A673 (cell line): ENCODE results near the gene RTP3. TPM values are rescaled to one million over a fixed set of nuclear protein-coding genes. Genes with fewer than 3 reads are reported as not detected.
A peak's percentile ranks its signal among the peaks of the same experiment; 100 is the strongest.
"Not testable (repeated sequence)": the region's sequence is repeated elsewhere in the genome, so short reads cannot be mapped to it uniquely, and the experiment has no call there.

ENCODE experiments used
- BruUV-seq: library from RNA; stranded (reverse); fragments of 400-500 nt; replicated peaks from 2 replicates; lab custom pipeline; 2021; lab: Mats Ljungman, UMichigan
- CTCF ChIA-PET: fragments of 300-600 bp; sonication (Branson Sonifier 250); formaldehyde crosslinking; loops from one replicate; lab custom pipeline; 2022; ENCODE audit warnings: antibody characterized with exemption; lab: Charles Lee
- POLR2A ChIA-PET: fragments of 300-600 bp; sonication (Branson Sonifier 250); formaldehyde crosslinking; loops from one replicate; lab custom pipeline; 2022; ENCODE audit warnings: antibody characterized with exemption; ENCODE audit not compliant: low non-redundant PET; lab: Charles Lee
- DNase-seq: peaks from one replicate; pipeline ENCODE4 v3.0.0-alpha.2; 2015; ENCODE audit warnings: low spot score
- H3K27ac ChIP-seq: fragments of 200-600 bp; sonication (generic); 2 replicates; pipeline ENCODE4 v1.5.1; 2016; ENCODE audit warnings: mixed run types, low read depth, mild to moderate bottlenecking, mixed read lengths, antibody characterized with exemption, low read length; ENCODE audit not compliant: poor library complexity, severe bottlenecking
- H3K27me3 ChIP-seq: fragments of 200-600 bp; sonication (generic); replicated peaks from 2 replicates; pipeline ENCODE4 v1.6.1; 2017; ENCODE audit warnings: mixed run types, low read depth, mild to moderate bottlenecking, mixed read lengths, antibody characterized with exemption, low read length; ENCODE audit not compliant: insufficient read depth, poor library complexity
- H3K36me3 ChIP-seq: fragments of 200-600 bp; sonication (generic); 2 replicates; pipeline ENCODE4 v1.6.1; 2016; ENCODE audit warnings: mixed run types, mild to moderate bottlenecking, mixed read lengths, antibody characterized with exemption, low read length; ENCODE audit not compliant: insufficient read depth, poor library complexity, severe bottlenecking
- H3K4me1 ChIP-seq: fragments of 200-600 bp; sonication (generic); 2 replicates; pipeline ENCODE4 v1.6.1; 2017; ENCODE audit warnings: mixed run types, mild to moderate bottlenecking, mixed read lengths, antibody characterized with exemption, low read length; ENCODE audit not compliant: insufficient read depth, poor library complexity, severe bottlenecking
- H3K4me3 ChIP-seq: fragments of 200-600 bp; sonication (generic); 2 replicates; pipeline ENCODE4 v1.5.1; 2016; ENCODE audit warnings: low read depth, mixed run types, mild to moderate bottlenecking, mixed read lengths, low read length; ENCODE audit not compliant: poor library complexity, severe bottlenecking
- H3K9me3 ChIP-seq: fragments of 200-600 bp; sonication (generic); 2 replicates; pipeline ENCODE4 v1.6.1; 2016; ENCODE audit warnings: mixed run types, low read depth, mild to moderate bottlenecking, mixed read lengths, antibody characterized with exemption, low read length; ENCODE audit not compliant: poor library complexity, severe bottlenecking
- EZH2 ChIP-seq: fragments of 200-600 bp; sonication (generic); IDR thresholded peaks from 2 replicates; pipeline ENCODE4 v1.6.1; 2017; ENCODE audit warnings: borderline replicate concordance, low read depth, mild to moderate bottlenecking, mixed read lengths, antibody characterized with exemption, low read length; ENCODE audit not compliant: poor library complexity, severe bottlenecking
- intact Hi-C: fragments of 100-400 bp; cut with micrococcal nuclease; formaldehyde crosslinking; loops from one replicate; pipeline ENCODE4 v1.10.0; 2022; ENCODE audit not compliant: unreplicated experiment
- total RNA-seq: library from RNA; stranded (reverse); gene quantifications from 2 replicates; pipeline ENCODE4 v1.2.3, GENCODE V29; 2021
- TF ChIP-seq, protein P1 (sequence below): fragments of 300-800, 200-600 bp; sonication (generic); conservative IDR thresholded peaks from 2 replicates; pipeline ENCODE4 v1.5.1; 2017; ENCODE audit warnings: low read depth, mild to moderate bottlenecking, antibody characterized with exemption, low read length, moderate library complexity, mixed read lengths

The RTP3 gene
- total RNA-seq, 1 experiment from 2014 or later: not detected

DNA sequence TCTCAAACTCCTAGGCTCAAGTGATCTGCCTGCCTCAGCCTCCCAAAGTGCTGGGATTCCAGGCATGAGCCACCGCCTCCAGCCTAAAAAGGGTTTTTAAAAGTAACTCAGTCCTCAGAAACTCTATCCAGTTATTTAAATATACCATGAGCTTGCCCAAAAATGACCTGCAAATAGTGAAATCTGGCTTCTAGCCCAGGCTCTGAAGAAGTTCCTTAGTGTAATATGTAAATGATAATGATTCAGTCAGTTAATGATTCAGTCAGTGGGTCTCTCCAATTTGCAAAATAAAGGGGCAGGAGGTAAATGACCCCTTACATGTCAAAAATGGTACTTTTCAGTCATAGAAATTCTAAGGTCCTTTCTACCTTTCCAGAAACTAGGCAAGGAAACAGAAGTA is 39.5 kb downstream of the RTP3 start:
- TF ChIP-seq, protein P1, sequence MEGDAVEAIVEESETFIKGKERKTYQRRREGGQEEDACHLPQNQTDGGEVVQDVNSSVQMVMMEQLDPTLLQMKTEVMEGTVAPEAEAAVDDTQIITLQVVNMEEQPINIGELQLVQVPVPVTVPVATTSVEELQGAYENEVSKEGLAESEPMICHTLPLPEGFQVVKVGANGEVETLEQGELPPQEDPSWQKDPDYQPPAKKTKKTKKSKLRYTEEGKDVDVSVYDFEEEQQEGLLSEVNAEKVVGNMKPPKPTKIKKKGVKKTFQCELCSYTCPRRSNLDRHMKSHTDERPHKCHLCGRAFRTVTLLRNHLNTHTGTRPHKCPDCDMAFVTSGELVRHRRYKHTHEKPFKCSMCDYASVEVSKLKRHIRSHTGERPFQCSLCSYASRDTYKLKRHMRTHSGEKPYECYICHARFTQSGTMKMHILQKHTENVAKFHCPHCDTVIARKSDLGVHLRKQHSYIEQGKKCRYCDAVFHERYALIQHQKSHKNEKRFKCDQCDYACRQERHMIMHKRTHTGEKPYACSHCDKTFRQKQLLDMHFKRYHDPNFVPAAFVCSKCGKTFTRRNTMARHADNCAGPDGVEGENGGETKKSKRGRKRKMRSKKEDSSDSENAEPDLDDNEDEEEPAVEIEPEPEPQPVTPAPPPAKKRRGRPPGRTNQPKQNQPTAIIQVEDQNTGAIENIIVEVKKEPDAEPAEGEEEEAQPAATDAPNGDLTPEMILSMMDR: no peak
- TF ChIP-seq EZH2: no peak
- no peaks in the 10 kb centered on the region for H3K36me3 ChIP-seq
- no peak overlapping the region for H3K4me3 ChIP-seq
- no peak overlapping the region for H3K27ac ChIP-seq
- ChIA-PET CTCF (no interaction called here), POLR2A (no interaction called here)
- no peaks in the 10 kb centered on the region for H3K4me1 ChIP-seq
- DNase-seq: no peak
- BruUV-seq: no TSS peak
- no peaks in the 10 kb centered on the region for H3K27me3 ChIP-seq
- H3K9me3 ChIP-seq: no peaks in the 10 kb centered on the region
- intact Hi-C loops: no loop called here

DNA sequence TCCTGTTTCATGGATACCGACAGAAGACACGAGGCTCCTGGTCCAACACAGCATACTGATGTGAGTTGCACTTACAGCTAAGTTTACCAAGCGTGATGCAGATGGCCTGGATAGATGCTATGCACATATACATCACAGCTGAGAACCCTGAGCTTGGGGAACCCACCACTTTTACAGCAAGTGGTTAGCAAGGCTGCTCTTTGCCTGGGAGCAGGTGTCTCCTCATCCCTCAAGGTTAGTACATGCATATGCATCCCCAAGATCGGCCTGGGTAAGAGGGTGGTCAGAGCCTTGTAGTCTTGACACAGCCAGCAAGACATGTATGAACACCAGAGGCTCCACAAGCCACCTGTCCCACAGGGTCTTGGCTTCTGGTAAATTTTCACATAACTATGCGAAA is 40.0 kb downstream of the RTP3 start:
- Histone ChIP-seq H3K4me1 (no peaks in the 10 kb centered on the region), H3K27ac (no peak overlapping the region), H3K36me3 (no peaks in the 10 kb centered on the region), H3K4me3 (no peak overlapping the region), H3K27me3 (no peaks in the 10 kb centered on the region), H3K9me3 (no peaks in the 10 kb centered on the region)
- BruUV-seq: no TSS peak
- ChIA-PET CTCF (no interaction called here), POLR2A (no interaction called here)
- DNase-seq: no peak
- no peak for TF ChIP-seq EZH2
- TF ChIP-seq, protein P1: no peak
- intact Hi-C loops: no loop called here

DNA sequence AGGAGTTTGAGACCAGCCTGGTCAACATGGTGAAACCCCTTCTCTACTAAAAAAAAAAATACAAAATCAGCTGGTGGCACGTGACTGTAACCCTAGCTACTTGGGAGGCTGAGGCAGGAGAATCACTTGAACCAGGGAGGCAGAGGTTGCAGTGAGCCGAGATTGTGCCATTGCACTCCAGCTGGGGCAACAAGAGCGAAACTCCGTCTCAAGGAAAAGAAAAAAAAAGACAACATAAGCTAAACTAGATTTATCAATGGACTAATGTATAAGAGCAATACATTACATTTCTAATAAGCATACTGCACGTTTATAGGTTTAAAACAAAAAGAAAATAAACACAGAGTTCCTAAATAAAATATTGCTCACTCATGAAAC is 40.6 kb downstream of the RTP3 start:
- H3K4me1 ChIP-seq, H3K4me3 ChIP-seq, CTCF ChIA-PET, intact Hi-C loops, H3K27ac ChIP-seq, DNase-seq, H3K36me3 ChIP-seq, BruUV-seq, H3K9me3 ChIP-seq, H3K27me3 ChIP-seq, POLR2A ChIA-PET: not testable (repeated sequence)

DNA sequence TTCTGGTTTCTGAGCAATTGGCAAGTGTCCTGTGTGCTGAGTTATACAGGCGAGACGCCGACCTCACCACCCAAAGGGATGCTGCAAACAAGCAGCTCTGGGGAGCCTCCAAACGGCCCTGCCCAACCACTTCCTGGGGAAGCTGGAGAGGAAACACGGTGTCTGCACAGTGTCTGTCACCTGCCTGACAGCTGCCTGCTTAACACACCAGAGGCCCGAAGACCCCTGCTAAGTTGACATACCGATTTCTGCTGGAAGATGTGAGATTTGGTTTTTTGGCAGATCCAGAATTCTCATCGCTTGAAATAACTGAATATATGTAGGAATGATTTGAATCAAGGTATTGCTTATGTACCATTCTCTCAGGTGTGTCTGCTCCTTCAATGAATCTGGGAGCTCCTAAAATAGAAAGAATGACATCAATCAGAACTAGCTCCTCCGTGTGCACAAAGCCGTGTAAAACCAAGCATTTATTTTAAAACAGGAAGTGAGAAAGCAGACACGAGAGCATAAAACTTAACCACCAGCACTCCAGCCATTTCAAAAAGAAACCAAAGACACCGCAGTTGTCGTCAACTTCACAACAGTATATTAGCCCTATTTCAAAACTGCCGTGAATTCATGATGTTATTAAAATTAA is 41.1 kb downstream of the RTP3 start:
- ChIA-PET CTCF (no interaction called here), POLR2A (no interaction called here)
- Histone ChIP-seq H3K36me3 (no peaks in the 10 kb centered on the region), H3K9me3 (no peaks in the 10 kb centered on the region), H3K27ac (no peak overlapping the region), H3K27me3 (no peaks in the 10 kb centered on the region), H3K4me3 (no peak overlapping the region), H3K4me1 (no peaks in the 10 kb centered on the region)
- intact Hi-C loops: no loop called here
- no TSS peak for BruUV-seq
- TF ChIP-seq EZH2: no peak
- TF ChIP-seq, protein P1: no peak
- DNase-seq: peak; percentile 44
